HEK293 (cell line): ENCODE data around the gene MLH3.
"Not testable (repeated sequence)": the region's sequence is repeated elsewhere in the genome, so short reads cannot be mapped to it uniquely, and the experiment has no call there.

ENCODE experiments used
- CTCF ChIA-PET: fragments of 350-600 bp; formaldehyde crosslinking; extraction: SDS; loops from one replicate; lab custom pipeline; 2021; ENCODE audit warnings: antibody characterized with exemption; lab: Yijun Ruan, JAX
- POLR2A ChIA-PET: fragments of 300-600 bp; formaldehyde crosslinking; extraction: SDS; loops from one replicate; lab custom pipeline; 2020; ENCODE audit warnings: antibody characterized with exemption, inconsistent platforms; lab: Yijun Ruan, JAX
- H3K27ac ChIP-seq: fragments of 200-500 bp; sonication (Bioruptor generic); 2 replicates; pipeline ENCODE4 v1.5.1; 2014; ENCODE audit warnings: low read depth, low read length, control low read depth, inconsistent platforms; ENCODE audit errors: extremely low read depth
- H3K36me3 ChIP-seq, 2 experiments: fragments of 200-500 bp in 1 of 2; sonication (Bioruptor generic) in 1 of 2; 1 replicate in 1 of 2; 2 replicates in 1 of 2; pipeline ENCODE4 v1.5.1; 2014 to 2017; ENCODE audit warnings: inconsistent platforms in 2 of 2, low read length in 2 of 2; ENCODE audit not compliant: control insufficient read depth in 2 of 2, insufficient read depth in 1 of 2
- H3K4me1 ChIP-seq: fragments of 200-500 bp; sonication (Bioruptor generic); 2 replicates; pipeline ENCODE4 v1.5.1; 2014; ENCODE audit warnings: mild to moderate bottlenecking, low read length, inconsistent platforms; ENCODE audit not compliant: control insufficient read depth, insufficient read depth
- H3K4me3 ChIP-seq: 2 replicates; pipeline ENCODE4 v1.5.1; 2011; ENCODE audit warnings: low read depth, mild to moderate bottlenecking, control low read depth, low read length, moderate library complexity
- H3K9me3 ChIP-seq: fragments of 200-500 bp; sonication (Bioruptor generic); 2 replicates; pipeline ENCODE4 v1.5.1; 2014; ENCODE audit warnings: low read depth, low read length, inconsistent platforms; ENCODE audit not compliant: control insufficient read depth, insufficient read depth
- ELK4 ChIP-seq: IDR thresholded peaks from 2 replicates; pipeline ENCODE4 v1.6.1; 2011; ENCODE audit warnings: mild to moderate bottlenecking, low read depth, low read length, borderline replicate concordance
- INSM2 ChIP-seq: fragments of 450-650 bp; formaldehyde crosslinking; IDR thresholded peaks from 2 replicates; pipeline ENCODE4 v1.5.1; 2016; ENCODE audit warnings: missing biosample characterization, missing genetic modification characterization
- KLF1 ChIP-seq: fragments of 450-650 bp; formaldehyde crosslinking; IDR thresholded peaks from 2 replicates; pipeline ENCODE4 v1.5.1; 2016; ENCODE audit warnings: missing biosample characterization, missing genetic modification characterization
- KLF17 ChIP-seq: fragments of 450-650 bp; formaldehyde crosslinking; IDR thresholded peaks from 2 replicates; pipeline ENCODE4 v1.5.1; 2016; ENCODE audit warnings: missing biosample characterization, missing genetic modification characterization
- PBX3 ChIP-seq: sonication (generic); formaldehyde crosslinking; IDR thresholded peaks from 2 replicates; pipeline ENCODE4 v1.8.1; 2022; ENCODE audit warnings: mild to moderate bottlenecking, moderate library complexity, missing genetic modification reagents
- PRDM1 ChIP-seq: fragments of 450-650 bp; formaldehyde crosslinking; IDR thresholded peaks from 2 replicates; pipeline ENCODE4; 2016; ENCODE audit warnings: missing biosample characterization, missing genetic modification characterization
- RBAK ChIP-seq: fragments of 450-650 bp; formaldehyde crosslinking; IDR thresholded peaks from 2 replicates; pipeline ENCODE4 v1.5.1; 2016; ENCODE audit warnings: missing biosample characterization, missing genetic modification characterization
- YY2 ChIP-seq: fragments of 450-650 bp; formaldehyde crosslinking; IDR thresholded peaks from 2 replicates; pipeline ENCODE4 v1.5.1; 2016; ENCODE audit warnings: missing biosample characterization, missing genetic modification characterization
- ZBTB26 ChIP-seq: fragments of 450-650 bp; formaldehyde crosslinking; optimal IDR thresholded peaks from 2 replicates; pipeline ENCODE3; 2016; ENCODE audit warnings: missing biosample characterization, mild to moderate bottlenecking, missing genetic modification characterization
- ZFP41 ChIP-seq: fragments of 450-650 bp; formaldehyde crosslinking; IDR thresholded peaks from 2 replicates; pipeline ENCODE4 v1.5.1; 2016; ENCODE audit warnings: missing biosample characterization, missing genetic modification characterization, borderline replicate concordance
- ZNF174 ChIP-seq: fragments of 450-650 bp; formaldehyde crosslinking; IDR thresholded peaks from 2 replicates; pipeline ENCODE4 v1.5.0; 2017; ENCODE audit warnings: missing biosample characterization, mild to moderate bottlenecking, missing genetic modification characterization
- ZNF266 ChIP-seq: fragments of 450-650 bp; formaldehyde crosslinking; IDR thresholded peaks from 2 replicates; pipeline ENCODE4 v1.5.1; 2016; ENCODE audit warnings: missing biosample characterization, missing genetic modification characterization, low read depth
- ZNF274 ChIP-seq, 2 experiments: fragments of 200-500 bp in 1 of 2; fragments of 450-650 bp in 1 of 2; sonication (Bioruptor generic) in 1 of 2; formaldehyde crosslinking in 1 of 2; IDR thresholded peaks; 2 replicates each; pipeline versions ENCODE4 v1.5.1 to v1.6.1; 2014 to 2016; ENCODE audit warnings: borderline replicate concordance in 1 of 2, inconsistent platforms in 1 of 2, low read length in 1 of 2, missing biosample characterization in 1 of 2, missing genetic modification characterization in 1 of 2
- ZNF350 ChIP-seq: fragments of 450-650 bp; formaldehyde crosslinking; IDR thresholded peaks from 2 replicates; pipeline ENCODE4 v1.5.0; 2017; ENCODE audit warnings: missing biosample characterization, mild to moderate bottlenecking, missing genetic modification characterization
- ZNF426 ChIP-seq: fragments of 450-650 bp; formaldehyde crosslinking; IDR thresholded peaks from 2 replicates; pipeline ENCODE4 v1.5.1; 2017; ENCODE audit warnings: missing biosample characterization, missing genetic modification characterization, mild to moderate bottlenecking, inconsistent platforms, moderate library complexity
- ZNF571 ChIP-seq: fragments of 450-650 bp; formaldehyde crosslinking; IDR thresholded peaks from 2 replicates; pipeline ENCODE4 v1.5.0; 2017; ENCODE audit warnings: missing biosample characterization, missing genetic modification characterization
- ZNF660 ChIP-seq: fragments of 450-650 bp; IDR thresholded peaks from 2 replicates; pipeline ENCODE4 v1.5.1; 2018; ENCODE audit warnings: missing biosample characterization, mild to moderate bottlenecking, missing genetic modification characterization
- ZNF792 ChIP-seq: fragments of 450-650 bp; formaldehyde crosslinking; IDR thresholded peaks from 2 replicates; pipeline ENCODE4 v1.5.1; 2016; ENCODE audit warnings: missing biosample characterization, missing genetic modification characterization
- ZNF830 ChIP-seq: fragments of 450-650 bp; IDR thresholded peaks from 2 replicates; pipeline ENCODE4 v1.5.0; 2018; ENCODE audit warnings: missing biosample characterization, missing genetic modification characterization, low read depth, mild to moderate bottlenecking, moderate library complexity
- ZNF837 ChIP-seq: fragments of 450-650 bp; formaldehyde crosslinking; IDR thresholded peaks from 2 replicates; pipeline ENCODE4 v1.5.1; 2016; ENCODE audit warnings: missing biosample characterization, missing genetic modification characterization
- ZNF843 ChIP-seq: fragments of 450-650 bp; formaldehyde crosslinking; IDR thresholded peaks from 2 replicates; pipeline ENCODE4 v1.5.1; 2016; ENCODE audit warnings: missing biosample characterization, missing genetic modification characterization

MLH3 gene

GRCh38 chr14:75068294-75069120 lies 17.2 kb upstream of the MLH3 start (continued):
- TF ChIP-seq INSM2 (0 out of 2 replicates have a peak, but pooled peaks have one; percentile 13), YY2 (tag by site-specific recombination) (no peak), ZNF837 (tag by site-specific recombination) (no peak), KLF17 (tag by site-specific recombination) (no peak)
- TF ChIP-seq, all 188 proteins: peak for 10

- H3K4me1 ChIP-seq, H3K27ac ChIP-seq, H3K36me3 ChIP-seq, H3K9me3 ChIP-seq, POLR2A ChIA-PET, H3K4me3 ChIP-seq: not testable (repeated sequence)
- CTCF ChIA-PET = interaction anchor here (0.7 to 1.3 kb wide), 2 partner anchors 11 to 127 kb away, joined by 3 to 4 read pairs; no protein-coding TSS in a partner anchor
These were observed 16.5 kb upstream of the MLH3 start for GRCh38 chr14:75067765-75068164.

- Histone ChIP-seq H3K4me3 (no peak overlapping the region), H3K4me1 (peaks cover 5% of the 10 kb centered on the region), H3K9me3 (no peaks in the 10 kb centered on the region), H3K36me3 (no peaks in the 10 kb centered on the region)
- POLR2A ChIA-PET = no interaction called here
- CTCF ChIA-PET = interaction anchor here (1.3 kb wide), 1 partner anchor 127 kb away, joined by 4 read pairs; no protein-coding TSS in a partner anchor
- TF ChIP-seq ZNF174 (tag by site-specific recombination) = no peak
- TF ChIP-seq ZNF843 = no peak
- no peak for TF ChIP-seq ELK4
- TF ChIP-seq PBX3 (CRISPR knock-in tag) = no peak
- no peak for TF ChIP-seq ZFP41 (tag by site-specific recombination)
- 0 out of 2 replicates have a peak, but pooled peaks have one; percentile 40 for TF ChIP-seq ZNF660
- TF ChIP-seq ZNF792 (tag by site-specific recombination) = no peak
- TF ChIP-seq RBAK (tag by site-specific recombination) = no peak
- TF ChIP-seq ZBTB26 (tag by site-specific recombination) = no peak
- TF ChIP-seq ZNF830 (tag by site-specific recombination) = no peak
- no peak for TF ChIP-seq KLF1 (tag by site-specific recombination)
- no peak for TF ChIP-seq ZNF266 (tag by site-specific recombination)
- no peak for TF ChIP-seq ZNF350 (tag by site-specific recombination)
- no peak for TF ChIP-seq ZNF571 (tag by site-specific recombination)
- no peak for TF ChIP-seq ZNF274 (IDR thresholded peaks at IDR 0.05; ENCODE audit: low read length)
- TF ChIP-seq ZNF274 (tag by site-specific recombination; IDR thresholded peaks at IDR 0.05; ENCODE audit: borderline replicate concordance) = no peak
- peak; percentile 58; the same call in 1 of the 2 replicates for TF ChIP-seq PRDM1 (tag by site-specific recombination)
- no peak for TF ChIP-seq ZNF426
- TF ChIP-seq, all 188 proteins: peak for 2
- H3K27ac ChIP-seq = no peak overlapping the region
These were observed 15.9 kb upstream of the MLH3 start for GRCh38 chr14:75067212-75067611.
